Small intestine (tissue), 7 donors: ENCODE results near the gene NCDN. TPM values are rescaled to one million over a fixed set of nuclear protein-coding genes. Genes with fewer than 3 reads are reported as not detected.
A peak's percentile ranks its signal among the peaks of the same experiment; 100 is the strongest.
"Not testable (repeated sequence)": the region's sequence is repeated elsewhere in the genome, so short reads cannot be mapped to it uniquely, and the experiment has no call there.

Source experiments
- DNase-seq, 2 donors: peaks; one replicate each; pipeline versions ENCODE4 v3.0.0 to v3.0.0-alpha.2; 2013
- FAIRE-seq: peaks from 2 replicates; lab custom pipeline; 2012; peaks lifted over from hg19 to GRCh38; lab: Jason Lieb, UNC
- H3K27ac ChIP-seq, 3 donors: one replicate each; pipeline ENCODE4 v1.5.1; 2013; ENCODE audit warnings: low read length in 2 of 3, mild to moderate bottlenecking in 2 of 3, control low read depth in 1 of 3, inconsistent platforms in 1 of 3, low read depth in 1 of 3, moderate library complexity in 1 of 3
- H3K27me3 ChIP-seq, 3 donors: one replicate each; pipeline ENCODE4 v1.6.1; 2013; ENCODE audit warnings: low read length in 3 of 3, inconsistent platforms in 1 of 3; ENCODE audit not compliant: control insufficient read depth in 3 of 3, insufficient read depth in 3 of 3
- H3K36me3 ChIP-seq, 3 donors: one replicate each; pipeline ENCODE4 v1.6.1; 2013; ENCODE audit warnings: low read length in 3 of 3, inconsistent platforms in 1 of 3, low read depth in 1 of 3, mild to moderate bottlenecking in 1 of 3, moderate library complexity in 1 of 3; ENCODE audit not compliant: control insufficient read depth in 3 of 3, insufficient read depth in 2 of 3
- H3K4me1 ChIP-seq, 3 donors: one replicate each; pipeline ENCODE4 v1.6.1; 2013; ENCODE audit warnings: low read length in 2 of 3, inconsistent platforms in 1 of 3, low read depth in 1 of 3, mild to moderate bottlenecking in 1 of 3, moderate library complexity in 1 of 3; ENCODE audit not compliant: control insufficient read depth in 3 of 3, insufficient read depth in 2 of 3
- H3K4me3 ChIP-seq, 3 donors: one replicate each; pipeline ENCODE4 v1.5.1; 2013; ENCODE audit warnings: low read length in 3 of 3, control low read depth in 1 of 3, inconsistent platforms in 1 of 3, low read depth in 1 of 3, mild to moderate bottlenecking in 1 of 3, moderate library complexity in 1 of 3
- H3K9me3 ChIP-seq, 2 donors: one replicate each; pipeline ENCODE4 v1.6.1; 2013; ENCODE audit warnings: low read depth in 1 of 2, low read length in 1 of 2; ENCODE audit not compliant: control insufficient read depth in 2 of 2, insufficient read depth in 1 of 2
- WGBS, 3 donors: extraction: QIAGEN DNeasy Blood & Tissue Kit; methylation state at CpG; one replicate each; pipeline ENCODE4 v1.1.7; 2013; 5-methylcytosine and 5-hydroxymethylcytosine counted together
- polyA plus RNA-seq, 4 donors: library from polyadenylated mRNA; stranded (reverse) in 3 of 4; unstranded in 1 of 4; fragments of 200-250 nt in 3 of 4; fragments of 120-200 nt in 1 of 4; gene quantifications; one replicate each; pipeline versions ENCODE4 v1.2.1 to v1.2.3, GENCODE V29; 2013
- donor health status: healthy with polysubstance abuse.
- donor health status: control.
- donor health status: control.
- donor health status: Bipolar disorder and iron deficiency.
- donor health status: healthy.

Gene NCDN
- polyA plus RNA-seq, 4 donors = 2.4 to 10.9 (median 5.4) TPM

DNA sequence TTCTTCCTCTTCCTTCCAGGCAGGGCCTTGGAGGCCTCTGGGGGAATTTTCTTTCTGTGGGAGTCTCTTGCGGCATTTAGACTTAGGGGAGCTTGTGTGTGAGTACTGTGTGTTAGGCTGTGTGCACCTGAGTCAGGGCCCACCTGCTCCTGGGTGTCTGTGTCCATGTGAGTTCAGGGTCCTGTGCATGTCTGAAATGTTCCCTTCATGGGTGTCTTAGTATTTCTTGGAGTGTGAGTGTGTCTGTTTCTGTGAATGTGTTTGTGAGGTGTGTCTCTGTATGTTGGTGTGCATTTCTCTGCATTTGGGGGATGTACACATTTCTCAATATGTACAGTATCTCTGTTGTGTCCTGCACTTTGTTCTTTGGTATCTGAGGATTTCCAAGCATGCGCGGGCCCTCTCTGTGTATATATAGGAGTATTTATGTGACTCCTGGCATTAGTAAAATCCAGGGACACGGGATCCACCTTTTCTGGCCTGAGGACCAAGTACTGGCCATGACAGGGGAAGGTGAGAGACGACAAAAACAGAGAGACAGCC lies 17.9 kb downstream of the NCDN start:
- no peak overlapping the region for H3K27ac ChIP-seq
- FAIRE-seq = no peak
- no peaks in the 10 kb centered on the region for H3K9me3 ChIP-seq
- H3K27me3 ChIP-seq = peaks cover 0 to 75% (median 15%) of the 10 kb centered on the region in 3 donors
- peaks cover 0 to 32% (median 2%) of the 10 kb centered on the region in 3 donors for H3K4me1 ChIP-seq
- WGBS, 3 donors = 78 to 90% (median 83%) methylated on average over 5 of the region's 5 CpGs
- no peak overlapping the region for H3K4me3 ChIP-seq
- DNase-seq = peak in 1 of 2 donors; percentile 40
- no peaks in the 10 kb centered on the region for H3K36me3 ChIP-seq

DNA sequence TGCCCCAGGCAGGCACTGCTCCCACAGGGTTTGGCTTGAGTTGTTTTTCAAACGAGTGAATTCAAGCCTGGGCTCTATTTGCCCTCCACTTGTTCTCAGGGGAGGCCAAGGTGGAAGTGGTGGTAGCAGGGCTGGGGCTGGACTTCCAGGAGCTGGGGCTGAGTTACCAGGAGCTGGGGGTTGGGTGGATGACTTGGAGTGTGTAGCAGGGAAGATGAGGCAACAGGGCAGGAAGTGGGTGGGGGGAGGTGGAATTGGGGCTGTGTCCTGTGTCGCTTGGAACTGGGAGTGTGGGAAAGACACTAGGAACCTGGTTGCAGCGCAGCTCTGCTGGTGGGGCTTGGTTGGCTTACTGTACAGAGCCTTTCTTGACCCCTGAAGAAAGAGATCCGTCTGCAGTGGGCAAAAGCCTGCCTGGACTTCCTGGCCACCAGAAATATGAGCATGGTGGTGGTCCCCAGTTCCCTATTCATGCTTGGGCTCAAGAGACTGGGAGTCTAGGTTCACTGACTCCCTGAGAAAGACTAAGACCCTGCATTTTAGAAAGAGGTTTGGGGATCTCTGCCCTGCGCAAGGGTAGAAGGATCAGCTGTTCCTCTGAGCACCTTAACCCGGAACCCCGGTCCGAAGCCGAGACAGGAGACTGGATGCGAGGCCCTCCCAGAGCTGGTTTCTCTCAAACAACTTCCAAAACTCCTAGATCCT lies 18.6 kb downstream of the NCDN start:
- Histone ChIP-seq H3K4me1 (peaks cover 0 to 32% (median 2%) of the 10 kb centered on the region in 3 donors), H3K27ac (no peak overlapping the region), H3K9me3 (no peaks in the 10 kb centered on the region), H3K36me3 (no peaks in the 10 kb centered on the region), H3K27me3 (peaks cover 0 to 67% (median 14%) of the 10 kb centered on the region in 3 donors), H3K4me3 (no peak overlapping the region)
- DNase-seq (peak in 1 of 2 donors; percentile 19), FAIRE-seq (no peak)
- 69 to 86% (median 84%) methylated on average over 10 of the region's 10 CpGs for WGBS, 3 donors

DNA sequence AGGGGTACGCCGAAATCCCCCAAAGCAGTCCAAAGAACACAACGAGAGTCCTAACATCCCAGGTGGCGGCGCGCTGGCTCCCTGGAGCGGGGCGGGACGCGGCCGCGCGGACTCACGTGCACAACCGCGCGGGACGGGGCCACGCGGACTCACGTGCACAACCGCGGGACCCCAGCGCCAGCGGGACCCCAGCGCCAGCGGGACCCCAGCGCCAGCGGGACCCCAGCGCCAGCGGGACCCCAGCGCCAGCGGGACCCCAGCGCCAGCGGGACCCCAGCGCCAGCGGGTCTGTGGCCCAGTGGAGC lies 19.1 kb downstream of the NCDN start:
- H3K4me3 ChIP-seq, H3K27ac ChIP-seq, H3K36me3 ChIP-seq, FAIRE-seq, H3K9me3 ChIP-seq: not testable (repeated sequence)
- peaks cover 0 to 62% (median 10%) of the 10 kb centered on the region in 3 donors for H3K27me3 ChIP-seq
- 27 to 56% (median 46%) methylated on average over 32 to 37 of the region's 37 CpGs for WGBS, 3 donors
- peak in 1 of 2 donors; percentile 37 for DNase-seq
- peaks cover 0 to 32% (median 2%) of the 10 kb centered on the region in 3 donors for H3K4me1 ChIP-seq

DNA sequence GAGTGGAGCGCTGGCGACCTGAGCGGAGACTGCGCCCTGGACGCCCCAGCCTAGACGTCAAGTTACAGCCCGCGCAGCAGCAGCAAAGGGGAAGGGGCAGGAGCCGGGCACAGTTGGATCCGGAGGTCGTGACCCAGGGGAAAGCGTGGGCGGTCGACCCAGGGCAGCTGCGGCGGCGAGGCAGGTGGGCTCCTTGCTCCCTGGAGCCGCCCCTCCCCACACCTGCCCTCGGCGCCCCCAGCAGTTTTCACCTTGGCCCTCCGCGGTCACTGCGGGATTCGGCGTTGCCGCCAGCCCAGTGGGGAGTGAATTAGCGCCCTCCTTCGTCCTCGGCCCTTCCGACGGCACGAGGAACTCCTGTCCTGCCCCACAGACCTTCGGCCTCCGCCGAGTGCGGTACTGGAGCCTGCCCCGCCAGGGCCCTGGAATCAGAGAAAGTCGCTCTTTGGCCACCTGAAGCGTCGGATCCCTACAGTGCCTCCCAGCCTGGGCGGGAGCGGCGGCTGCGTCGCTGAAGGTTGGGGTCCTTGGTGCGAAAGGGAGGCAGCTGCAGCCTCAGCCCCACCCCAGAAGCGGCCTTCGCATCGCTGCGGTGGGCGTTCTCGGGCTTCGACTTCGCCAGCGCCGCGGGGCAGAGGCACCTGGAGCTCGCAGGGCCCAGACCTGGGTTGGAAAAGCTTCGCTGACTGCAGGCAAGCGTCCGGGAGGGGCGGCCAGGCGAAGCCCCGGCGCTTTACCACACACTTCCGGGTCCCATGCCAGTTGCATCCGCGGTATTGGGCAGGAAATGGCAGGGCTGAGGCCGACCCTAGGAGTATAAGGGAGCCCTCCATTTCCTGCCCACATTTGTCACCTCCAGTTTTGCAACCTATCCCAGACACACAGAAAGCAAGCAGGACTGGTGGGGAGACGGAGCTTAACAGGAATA lies 19.7 kb downstream of the NCDN start:
- no peak for FAIRE-seq
- Histone ChIP-seq H3K27ac (no peak overlapping the region), H3K4me1 (peaks cover 0 to 32% (median 2%) of the 10 kb centered on the region in 3 donors), H3K9me3 (no peaks in the 10 kb centered on the region), H3K27me3 (peaks cover 0 to 56% (median 9%) of the 10 kb centered on the region in 3 donors), H3K36me3 (no peaks in the 10 kb centered on the region), H3K4me3 (peak overlapping the region; percentile 25 to 43 (median 30))
- peak; percentile 58 to 78 for DNase-seq
- 9 to 18% (median 13%) methylated on average over 54 to 70 of the region's 70 CpGs for WGBS, 3 donors

DNA sequence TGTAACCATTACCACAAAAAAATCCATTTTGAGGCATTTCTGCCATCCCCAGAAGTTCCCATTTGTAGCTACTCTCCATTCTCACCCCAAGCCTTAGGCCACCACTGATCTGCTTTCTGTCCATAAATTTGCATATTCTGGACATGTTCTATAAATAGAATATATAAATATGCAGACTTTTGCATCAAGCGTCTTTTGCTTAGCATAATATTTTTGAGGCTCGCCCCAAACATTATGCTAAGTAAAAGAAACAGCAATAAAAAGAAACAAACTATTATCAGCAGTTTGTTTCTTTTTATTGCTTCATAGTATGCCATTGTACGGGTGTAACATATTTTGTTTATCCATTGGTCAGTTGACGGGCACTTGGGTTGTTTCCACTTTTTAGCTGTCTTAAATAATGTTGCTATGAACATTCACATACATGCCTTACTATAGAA lies 23.4 kb downstream of the NCDN start:
- no peaks in the 10 kb centered on the region for H3K36me3 ChIP-seq
- DNase-seq (no peak), FAIRE-seq (no peak)
- H3K27me3 ChIP-seq = peaks cover 0 to 27% (median 0%) of the 10 kb centered on the region in 3 donors
- 59 to 64% (median 61%) methylated on average over 4 of the region's 4 CpGs for WGBS, 3 donors
- no peaks in the 10 kb centered on the region for H3K9me3 ChIP-seq
- no peak overlapping the region for H3K4me3 ChIP-seq
- H3K27ac ChIP-seq = no peak overlapping the region
- H3K4me1 ChIP-seq = peaks cover 0 to 15% (median 2%) of the 10 kb centered on the region in 3 donors

DNA sequence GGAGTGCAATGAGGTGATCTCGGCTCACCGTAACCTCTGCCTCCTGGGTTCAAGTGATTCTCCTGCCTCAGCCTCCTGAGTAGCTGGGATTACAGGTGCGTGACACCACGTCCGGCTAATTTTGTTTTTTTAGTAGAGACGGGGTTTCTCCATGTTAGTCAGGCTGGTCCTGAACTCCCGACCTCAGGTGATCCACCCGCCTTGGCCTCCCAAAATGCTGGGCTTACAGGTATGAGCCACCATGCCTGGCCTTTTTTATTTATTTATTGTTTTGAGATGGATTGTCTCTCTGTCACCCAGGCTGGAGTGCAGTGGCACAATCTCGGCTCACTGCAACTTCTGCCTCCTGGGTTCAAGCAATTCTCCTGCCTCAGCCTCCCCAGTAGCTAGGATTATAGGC lies 24.0 kb downstream of the NCDN start:
- H3K27me3 ChIP-seq = peaks cover 0 to 20% (median 0%) of the 10 kb centered on the region in 3 donors
- FAIRE-seq, DNase-seq, H3K27ac ChIP-seq, H3K36me3 ChIP-seq, H3K9me3 ChIP-seq, H3K4me3 ChIP-seq, H3K4me1 ChIP-seq: not testable (repeated sequence)
- WGBS, 3 donors = 88 to 91% (median 89%) methylated on average over 9 of the region's 9 CpGs

DNA sequence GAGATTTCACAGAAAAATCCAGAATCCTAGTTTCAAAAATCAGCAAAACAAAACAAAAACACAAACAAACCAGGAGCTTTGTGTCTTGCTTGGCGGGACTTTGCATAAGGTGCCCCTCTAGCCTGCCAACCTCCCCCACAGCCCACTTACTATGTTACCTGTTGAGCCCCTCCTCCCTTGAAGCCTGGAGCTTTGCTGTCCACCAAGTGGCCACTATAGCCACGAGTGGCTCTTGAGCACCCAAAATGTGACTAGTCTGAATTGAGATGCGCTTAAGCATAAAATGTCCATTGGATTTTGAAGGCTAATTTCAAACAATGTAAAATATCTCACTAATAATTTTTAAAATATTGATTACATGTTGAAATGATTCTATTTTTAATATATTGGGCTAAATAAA lies 27.7 kb downstream of the NCDN start:
- no peaks in the 10 kb centered on the region for H3K9me3 ChIP-seq
- no peaks in the 10 kb centered on the region for H3K4me1 ChIP-seq
- H3K36me3 ChIP-seq = peaks cover 0 to 3% (median 0%) of the 10 kb centered on the region in 3 donors
- DNase-seq (no peak), FAIRE-seq (no peak)
- no peak overlapping the region for H3K4me3 ChIP-seq
- WGBS, 3 donors = 88 to 91% (median 91%) methylated on average over 3 of the region's 3 CpGs
- H3K27me3 ChIP-seq = no peaks in the 10 kb centered on the region
- H3K27ac ChIP-seq = no peak overlapping the region

DNA sequence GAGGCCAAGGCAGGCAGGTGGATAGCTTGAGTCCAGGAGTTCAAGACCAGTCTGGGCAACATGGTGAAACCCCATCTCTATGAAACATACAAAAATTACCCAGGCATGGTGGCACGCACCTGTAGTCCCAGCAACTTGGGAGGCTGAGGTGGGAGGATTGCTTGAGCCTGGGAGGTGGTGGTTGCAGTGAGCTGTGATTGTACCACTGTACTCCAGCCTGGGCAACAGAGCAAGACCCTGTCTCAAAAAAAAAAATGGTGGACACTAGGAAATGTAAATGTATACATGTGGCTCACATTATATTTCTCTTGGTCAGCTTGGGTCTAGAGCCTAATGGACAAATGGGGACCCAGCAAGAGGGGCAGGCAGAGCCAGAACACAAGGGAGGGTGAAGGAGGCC lies 28.2 kb downstream of the NCDN start:
- H3K4me1 ChIP-seq, FAIRE-seq: not testable (repeated sequence)
- WGBS, 3 donors = 91 to 98% (median 95%) methylated on average over 1 of the region's 1 CpG

More for the DNA sequence above, 28.2 kb downstream of the NCDN start:
- not testable (repeated sequence) for H3K4me3 ChIP-seq, H3K36me3 ChIP-seq, H3K9me3 ChIP-seq, DNase-seq, H3K27ac ChIP-seq, H3K27me3 ChIP-seq
